Peyer's patch (tissue), 4 donors: ENCODE data around the gene TOX2. TPM values are rescaled to one million over a fixed set of nuclear protein-coding genes. Genes with fewer than 3 reads are reported as not detected.

ENCODE experiments used
- DNase-seq, 3 donors: peaks; one replicate each; pipeline ENCODE4 v3.0.0-alpha.2; 2017 to 2019
- H3K27ac ChIP-seq, 4 donors: fragments of 200-600 bp; sonication (generic); one replicate each; pipeline ENCODE4 v1.5.1; 2016 to 2019
- H3K27me3 ChIP-seq, 2 donors: fragments of 200-600 bp; sonication (generic); one replicate each; pipeline ENCODE4 v1.5.1; 2019
- H3K36me3 ChIP-seq, 3 donors: fragments of 200-600 bp; sonication (generic); one replicate each; pipeline ENCODE4 v1.5.1; 2016 to 2019
- H3K4me1 ChIP-seq, 4 donors: fragments of 200-600 bp; sonication (generic); one replicate each; pipeline ENCODE4 v1.5.1; 2016 to 2019
- H3K4me3 ChIP-seq, 4 donors: fragments of 200-600 bp; sonication (generic); 1 replicate in 3 of 4; 2 replicates in 1 of 4; pipeline ENCODE4 v1.5.1; 2016 to 2019; ENCODE audit warnings: mild to moderate bottlenecking in 1 of 4
- H3K9me3 ChIP-seq, 4 donors: fragments of 200-600 bp; sonication (generic); one replicate each; pipeline ENCODE4 v1.5.1; 2016 to 2019; ENCODE audit warnings: mild to moderate bottlenecking in 1 of 4
- POLR2A ChIP-seq, 2 donors: fragments of 450-650 bp; IDR thresholded peaks; one replicate each; pipeline ENCODE4 v1.5.1; 2017; ENCODE audit warnings: antibody characterized with exemption in 2 of 2, mild to moderate bottlenecking in 2 of 2, moderate library complexity in 2 of 2
- total RNA-seq, 4 donors: library from RNA; depleted of rRNA; stranded (reverse); fragments of >200 nt; gene quantifications; one replicate each; pipeline ENCODE4 v1.1.0, GENCODE V29; 2016
- TF ChIP-seq, protein P1 (sequence below), 6 experiments: fragments of 450-650 bp in 4 of 6; fragments of 200-600 bp in 2 of 6; sonication (generic) in 1 of 6; IDR thresholded peaks; one replicate each; pipeline ENCODE4 v1.5.1; 2017 to 2019; ENCODE audit warnings: antibody characterized with exemption in 6 of 6, mild to moderate bottlenecking in 3 of 6, moderate library complexity in 1 of 6

The TOX2 gene
- total RNA-seq, 4 donors from 2014 or later = 1.9 to 5.8 (median 2.0) TPM

DNA sequence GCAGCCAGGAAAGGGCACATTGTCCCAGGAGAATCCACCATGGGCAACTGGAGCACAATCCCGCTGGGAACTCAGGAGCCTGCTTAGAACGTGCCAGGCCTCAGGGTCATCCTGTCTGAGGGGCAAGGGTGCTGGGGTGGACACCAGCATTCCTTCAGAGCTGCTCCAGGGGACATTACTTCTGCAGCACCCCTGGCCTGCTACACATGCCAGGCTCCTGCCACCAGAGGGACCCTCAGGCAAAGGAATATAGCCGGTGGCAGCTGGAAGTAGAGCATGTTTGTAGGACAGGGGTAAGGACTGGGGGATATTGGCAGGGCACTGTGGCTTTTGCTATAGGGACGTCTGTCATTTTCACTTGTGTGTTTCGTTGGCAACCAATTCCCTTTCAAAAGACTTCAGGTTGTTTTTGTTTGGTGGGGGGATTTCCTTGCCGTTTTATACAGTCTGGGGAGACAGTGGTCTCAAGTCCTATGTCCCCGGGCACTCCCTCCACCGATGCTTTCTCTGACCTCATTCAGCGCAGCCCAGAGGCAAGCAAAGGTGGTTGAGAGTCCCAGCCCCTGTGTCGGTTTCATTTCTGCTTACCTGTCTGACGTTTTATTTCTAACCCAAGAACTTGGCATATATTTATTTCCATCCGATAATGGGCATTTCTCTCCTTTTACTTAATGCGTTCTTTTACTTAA, 141.5 kb downstream of the TOX2 start:
- DNase-seq = peak; percentile 45 to 59 (median 48)

DNA sequence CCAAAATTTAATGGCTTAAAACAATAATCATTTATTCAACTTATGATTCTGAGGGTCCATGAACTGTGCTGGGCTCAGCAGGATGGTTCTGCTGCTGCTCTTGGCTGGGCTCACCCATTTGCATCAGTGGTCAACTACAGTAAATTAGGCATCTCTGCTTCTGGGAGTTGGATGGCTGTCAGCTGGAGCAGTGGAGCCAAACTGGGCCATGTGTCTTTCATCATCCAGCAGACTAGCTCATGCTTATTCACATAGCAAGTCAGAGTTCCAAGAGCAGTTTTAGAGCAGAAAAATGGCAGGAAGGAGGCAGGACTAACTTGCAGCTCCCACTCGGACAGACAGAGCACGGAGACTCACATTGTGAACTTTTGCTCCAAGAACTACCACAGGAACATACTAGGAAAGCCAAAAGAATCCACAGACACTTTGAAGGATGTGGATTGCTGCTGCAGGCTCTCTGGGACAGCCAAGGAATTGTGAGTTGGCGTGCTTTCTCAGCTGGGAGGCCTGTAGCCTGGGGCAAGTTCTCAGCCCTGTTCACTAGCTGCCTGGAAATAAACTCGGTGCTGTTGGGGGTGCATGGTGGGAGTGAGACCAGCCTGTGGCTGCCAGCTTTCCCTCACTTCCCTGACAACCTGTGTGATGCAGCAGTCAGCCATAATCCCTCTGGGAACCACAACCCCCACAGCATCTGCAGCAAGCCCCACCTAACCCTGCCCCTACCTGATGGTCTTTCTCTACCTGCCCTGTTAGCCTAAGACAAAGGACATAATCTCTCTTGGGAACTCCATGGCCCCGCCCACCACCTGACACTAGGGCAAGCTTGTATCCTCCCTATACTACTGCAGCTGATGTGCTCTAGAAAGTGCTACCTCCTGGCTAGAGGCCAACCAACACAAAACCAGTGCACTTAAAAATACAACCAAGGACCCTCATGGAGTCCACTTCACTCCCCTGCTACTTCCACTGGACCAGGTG, 143.3 kb downstream of the TOX2 start:
- Histone ChIP-seq H3K9me3 (no peaks in the 10 kb centered on the region), H3K27me3 (no peaks in the 10 kb centered on the region), H3K36me3 (no peaks in the 10 kb centered on the region), H3K4me3 (no peak overlapping the region), H3K27ac (no peak overlapping the region), H3K4me1 (no peaks in the 10 kb centered on the region)
- TF ChIP-seq, protein P1, sequence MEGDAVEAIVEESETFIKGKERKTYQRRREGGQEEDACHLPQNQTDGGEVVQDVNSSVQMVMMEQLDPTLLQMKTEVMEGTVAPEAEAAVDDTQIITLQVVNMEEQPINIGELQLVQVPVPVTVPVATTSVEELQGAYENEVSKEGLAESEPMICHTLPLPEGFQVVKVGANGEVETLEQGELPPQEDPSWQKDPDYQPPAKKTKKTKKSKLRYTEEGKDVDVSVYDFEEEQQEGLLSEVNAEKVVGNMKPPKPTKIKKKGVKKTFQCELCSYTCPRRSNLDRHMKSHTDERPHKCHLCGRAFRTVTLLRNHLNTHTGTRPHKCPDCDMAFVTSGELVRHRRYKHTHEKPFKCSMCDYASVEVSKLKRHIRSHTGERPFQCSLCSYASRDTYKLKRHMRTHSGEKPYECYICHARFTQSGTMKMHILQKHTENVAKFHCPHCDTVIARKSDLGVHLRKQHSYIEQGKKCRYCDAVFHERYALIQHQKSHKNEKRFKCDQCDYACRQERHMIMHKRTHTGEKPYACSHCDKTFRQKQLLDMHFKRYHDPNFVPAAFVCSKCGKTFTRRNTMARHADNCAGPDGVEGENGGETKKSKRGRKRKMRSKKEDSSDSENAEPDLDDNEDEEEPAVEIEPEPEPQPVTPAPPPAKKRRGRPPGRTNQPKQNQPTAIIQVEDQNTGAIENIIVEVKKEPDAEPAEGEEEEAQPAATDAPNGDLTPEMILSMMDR (IDR thresholded peaks at IDR 0.05) = no peak
- no peak for TF ChIP-seq POLR2A (IDR thresholded peaks at IDR 0.05)
- DNase-seq = no peak

More for the DNA sequence above, 141.5 kb downstream of the TOX2 start:
- Histone ChIP-seq H3K4me3 (no peak overlapping the region), H3K9me3 (no peaks in the 10 kb centered on the region), H3K36me3 (no peaks in the 10 kb centered on the region), H3K4me1 (no peaks in the 10 kb centered on the region), H3K27me3 (no peaks in the 10 kb centered on the region), H3K27ac (no peak overlapping the region)
- TF ChIP-seq, protein P1 (IDR thresholded peaks at IDR 0.05) = peak in 2 of 6 experiments; percentile 20 to 33
- no peak for TF ChIP-seq POLR2A (IDR thresholded peaks at IDR 0.05)

GRCh38 chr20:44064501-44065400, 150.1 kb downstream of the TOX2 start:
- no peaks in the 10 kb centered on the region for H3K36me3 ChIP-seq
- DNase-seq = no peak
- H3K4me1 ChIP-seq = peaks cover 0 to 8% (median 2%) of the 10 kb centered on the region in 4 donors
- TF ChIP-seq POLR2A (IDR thresholded peaks at IDR 0.05) = no peak
- TF ChIP-seq, protein P1 (IDR thresholded peaks at IDR 0.05) = no peak
- H3K27me3 ChIP-seq = no peaks in the 10 kb centered on the region
- no peaks in the 10 kb centered on the region for H3K9me3 ChIP-seq
- no peak overlapping the region for H3K4me3 ChIP-seq
- no peak overlapping the region for H3K27ac ChIP-seq

DNA sequence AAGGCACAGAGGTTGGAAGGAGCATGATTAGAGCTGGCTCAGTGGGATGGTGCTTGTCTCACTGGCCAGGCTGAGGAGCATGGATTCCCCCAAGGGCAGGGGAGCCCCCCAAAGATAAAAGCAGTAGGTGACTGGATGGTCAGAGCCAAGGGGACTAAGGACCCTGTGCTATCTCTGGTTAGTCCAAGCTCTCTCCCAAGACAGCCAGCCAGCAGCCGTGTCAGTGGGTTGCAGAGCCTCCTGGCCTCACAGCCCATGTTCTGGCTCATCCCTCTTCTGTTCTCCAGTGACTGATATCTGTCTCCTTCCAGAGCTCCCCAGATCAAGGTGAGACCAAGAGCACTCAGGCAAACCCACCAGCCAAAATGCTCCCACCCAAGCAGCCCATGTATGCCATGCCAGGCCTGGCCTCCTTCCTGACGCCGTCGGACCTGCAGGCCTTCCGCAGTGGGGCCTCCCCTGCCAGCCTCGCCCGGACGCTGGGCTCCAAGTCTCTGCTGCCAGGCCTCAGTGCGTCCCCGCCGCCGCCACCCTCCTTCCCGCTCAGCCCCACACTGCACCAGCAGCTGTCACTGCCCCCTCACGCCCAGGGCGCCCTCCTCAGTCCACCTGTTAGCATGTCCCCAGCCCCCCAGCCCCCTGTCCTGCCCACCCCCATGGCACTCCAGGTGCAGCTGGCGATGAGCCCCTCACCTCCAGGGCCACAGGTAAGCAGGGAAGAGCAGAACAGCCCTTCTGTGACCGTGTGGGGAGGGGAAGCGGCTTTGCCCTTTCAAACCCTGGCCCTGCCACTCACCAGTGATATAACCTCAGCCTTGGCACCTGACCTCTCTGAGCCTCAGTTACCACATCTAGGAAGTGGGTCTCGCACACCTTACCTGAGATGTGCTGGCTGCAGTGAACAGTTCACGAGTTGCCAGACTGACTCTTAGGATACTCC, 151.0 kb downstream of the TOX2 start:
- Histone ChIP-seq H3K27me3 (no peaks in the 10 kb centered on the region), H3K27ac (no peak overlapping the region), H3K36me3 (no peaks in the 10 kb centered on the region), H3K4me1 (peaks cover 0 to 11% (median 2%) of the 10 kb centered on the region in 4 donors), H3K4me3 (no peak overlapping the region), H3K9me3 (no peaks in the 10 kb centered on the region)
- TF ChIP-seq, protein P1 (IDR thresholded peaks at IDR 0.05) = no peak
- no peak for TF ChIP-seq POLR2A (IDR thresholded peaks at IDR 0.05)
- no peak for DNase-seq
